HUES48 (cell line): Measurements from ENCODE around the gene RPS15.

Experiments
- H3K27ac ChIP-seq: one replicate; pipeline ENCODE4 v1.7.0; 2013; ENCODE audit warnings: low read depth, low read length, inconsistent platforms
- H3K27me3 ChIP-seq: 2 replicates; pipeline ENCODE4 v1.6.1; 2013; ENCODE audit warnings: mild to moderate bottlenecking, low read length; ENCODE audit not compliant: control insufficient read depth, insufficient read depth
- H3K36me3 ChIP-seq: 2 replicates; pipeline ENCODE4 v1.6.1; 2013; ENCODE audit warnings: low read length; ENCODE audit not compliant: control insufficient read depth, insufficient read depth
- H3K4me1 ChIP-seq: 2 replicates; pipeline ENCODE4 v1.6.1; 2013; ENCODE audit warnings: mild to moderate bottlenecking, low read length; ENCODE audit not compliant: control insufficient read depth, insufficient read depth
- H3K4me3 ChIP-seq: 2 replicates; pipeline ENCODE4 v1.5.1; 2013; ENCODE audit warnings: mild to moderate bottlenecking, low read depth, low read length
- H3K9ac ChIP-seq: 2 replicates; pipeline ENCODE4 v1.6.1; 2013; ENCODE audit warnings: mild to moderate bottlenecking, low read depth, low read length, moderate library complexity
- H3K9me3 ChIP-seq: 2 replicates; pipeline ENCODE4 v1.6.1; 2013; ENCODE audit warnings: low read length; ENCODE audit not compliant: control insufficient read depth, insufficient read depth

RPS15 gene

GRCh38 chr19:1406774-1407527 is 31.2 kb upstream of the RPS15 start:
- peak overlapping the region; percentile 55 for H3K9ac ChIP-seq
- peaks cover 10% of the 10 kb centered on the region; the same call in 1 of the 2 replicates for H3K4me1 ChIP-seq
- H3K9me3 ChIP-seq: no peaks in the 10 kb centered on the region
- H3K27ac ChIP-seq: peak overlapping the region; percentile 75
- peaks cover 16% of the 10 kb centered on the region for H3K36me3 ChIP-seq
- H3K4me3 ChIP-seq: peak overlapping the region; percentile 79
- no peaks in the 10 kb centered on the region for H3K27me3 ChIP-seq

GRCh38 chr19:1407528-1408299 is 30.5 kb upstream of the RPS15 start, which contains the start of gene DAZAP1:
TSS of gene DAZAP1 (plus strand) at chr19:1407586. CDS start at chr19:1407774, 188 bp downstream.
- Histone ChIP-seq H3K4me1 (peaks cover 10% of the 10 kb centered on the region; the same call in 1 of the 2 replicates), H3K9ac (peak within 1 kb of the TSS; percentile 82), H3K9me3 (no peaks in the 10 kb centered on the region), H3K27ac (peak within 1 kb of the TSS; percentile 85), H3K4me3 (peak within 1 kb of the TSS; percentile 92), H3K27me3 (no peaks in the 10 kb centered on the region), H3K36me3 (peaks cover 22% of the 10 kb centered on the region)

- Histone ChIP-seq H3K4me3 (peak overlapping the region; percentile 92), H3K27me3 (no peaks in the 10 kb centered on the region), H3K27ac (peak overlapping the region; percentile 85), H3K9ac (peak overlapping the region; percentile 82), H3K9me3 (no peaks in the 10 kb centered on the region), H3K4me1 (peaks cover 10% of the 10 kb centered on the region; the same call in 1 of the 2 replicates), H3K36me3 (peaks cover 30% of the 10 kb centered on the region)
These were observed 29.6 kb upstream of the RPS15 start for GRCh38 chr19:1408300-1409203.

DNA sequence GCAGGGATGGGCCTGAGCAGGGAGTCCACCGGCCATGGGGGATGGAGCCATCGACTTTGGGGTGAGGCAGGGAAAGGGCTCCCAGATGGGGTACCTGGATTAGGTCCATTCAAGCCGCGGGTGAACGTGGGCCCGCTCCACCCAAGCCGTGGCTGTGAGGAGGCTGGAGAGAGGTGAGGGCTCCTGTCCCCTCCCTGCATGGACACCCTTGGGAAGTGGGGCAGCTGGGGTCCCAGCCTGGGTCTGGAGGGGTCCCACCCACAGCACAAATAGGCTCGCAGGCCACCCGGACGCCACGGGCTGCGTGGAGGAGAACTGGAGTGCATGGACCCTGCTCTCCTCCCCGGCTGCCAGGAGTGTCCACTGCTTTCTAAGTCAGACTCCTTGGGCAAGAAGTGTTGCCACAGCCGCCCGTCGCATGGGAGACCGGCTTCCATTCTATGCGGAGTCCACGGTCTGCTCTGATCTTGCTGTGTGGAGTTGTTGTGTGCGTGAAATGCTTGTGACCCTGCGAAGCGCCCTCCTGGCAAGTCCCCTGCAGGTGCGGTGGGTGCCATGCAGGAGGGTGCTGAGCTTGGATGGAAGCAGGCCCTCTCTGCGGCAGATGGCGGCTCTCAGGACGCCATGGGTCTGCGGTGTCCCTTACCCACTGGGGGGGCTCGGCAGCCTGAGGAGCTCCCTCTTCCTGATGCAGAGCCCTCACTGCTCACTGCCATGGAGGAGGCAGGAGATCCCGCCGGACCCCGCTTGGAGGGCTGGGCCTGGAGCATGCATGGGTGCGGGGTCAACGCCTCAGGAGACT is 28.8 kb upstream of the RPS15 start:
- Histone ChIP-seq H3K9ac (peak overlapping the region; percentile 82), H3K36me3 (peaks cover 32% of the 10 kb centered on the region), H3K27ac (peak overlapping the region; percentile 85), H3K4me1 (peaks cover 10% of the 10 kb centered on the region; the same call in 1 of the 2 replicates), H3K27me3 (no peaks in the 10 kb centered on the region), H3K4me3 (peak overlapping the region; percentile 92), H3K9me3 (no peaks in the 10 kb centered on the region)

DNA sequence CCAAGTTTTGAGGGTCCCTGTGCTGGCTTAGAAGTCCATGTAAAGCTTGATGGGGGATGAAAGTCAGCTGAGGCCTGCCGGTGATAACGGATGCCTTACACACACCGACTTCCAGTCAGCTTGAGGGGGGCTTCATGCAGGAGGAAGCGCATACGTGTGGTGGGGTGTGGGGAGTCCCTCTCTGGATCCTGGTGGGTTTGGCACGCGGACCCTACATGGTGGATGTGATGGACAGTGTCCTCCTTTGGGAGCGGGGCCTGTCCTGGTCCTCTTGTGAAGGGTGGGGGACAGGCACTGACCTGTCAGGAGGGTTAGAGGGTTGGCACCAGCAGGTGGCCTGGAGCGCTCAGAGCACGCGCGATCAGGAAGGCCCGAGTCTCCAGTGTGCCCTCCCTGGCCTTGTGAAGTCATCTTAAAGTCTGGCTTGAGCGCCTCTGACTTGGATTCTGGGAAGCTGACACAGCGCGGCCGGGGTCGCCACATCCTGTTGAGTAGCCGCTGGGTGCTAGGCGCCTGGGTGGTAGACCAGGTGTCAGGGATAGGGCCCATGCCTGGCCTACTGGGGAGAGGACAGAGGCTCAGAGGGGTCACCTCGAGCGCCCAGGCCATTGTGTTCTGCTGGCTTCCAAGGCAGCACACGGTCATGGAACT is 27.9 kb upstream of the RPS15 start:
- Histone ChIP-seq H3K4me3 (peak overlapping the region; percentile 10; the same call in 1 of the 2 replicates), H3K27ac (no peak overlapping the region), H3K4me1 (peaks cover 10% of the 10 kb centered on the region; the same call in 1 of the 2 replicates), H3K9ac (no peak overlapping the region), H3K27me3 (no peaks in the 10 kb centered on the region), H3K36me3 (peaks cover 32% of the 10 kb centered on the region), H3K9me3 (no peaks in the 10 kb centered on the region)

DNA sequence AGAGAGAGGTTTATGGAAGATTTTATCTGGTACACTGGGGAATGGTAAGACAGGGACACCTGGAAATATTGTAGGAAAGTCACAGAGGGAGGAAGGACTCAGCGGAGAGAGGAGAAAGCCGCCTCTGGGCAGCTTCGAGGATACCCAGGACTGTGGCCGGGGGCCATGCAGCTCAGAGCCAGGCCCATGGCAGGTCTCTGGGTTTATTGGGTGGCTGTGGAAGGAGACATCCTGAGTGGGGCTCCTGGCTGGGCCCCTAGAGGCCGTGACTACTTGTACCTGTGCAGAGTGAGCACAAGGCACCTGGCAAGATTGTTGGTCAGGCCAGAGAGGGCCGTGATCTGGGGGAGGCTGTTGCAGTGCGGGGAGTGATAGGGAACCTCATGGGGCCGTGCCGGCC is 27.4 kb upstream of the RPS15 start:
- H3K4me3 ChIP-seq: peak overlapping the region; percentile 10; the same call in 1 of the 2 replicates
- no peak overlapping the region for H3K9ac ChIP-seq
- peaks cover 14% of the 10 kb centered on the region for H3K4me1 ChIP-seq
- H3K9me3 ChIP-seq: no peaks in the 10 kb centered on the region
- H3K27ac ChIP-seq: no peak overlapping the region
- H3K36me3 ChIP-seq: peaks cover 32% of the 10 kb centered on the region
- H3K27me3 ChIP-seq: no peaks in the 10 kb centered on the region

DNA sequence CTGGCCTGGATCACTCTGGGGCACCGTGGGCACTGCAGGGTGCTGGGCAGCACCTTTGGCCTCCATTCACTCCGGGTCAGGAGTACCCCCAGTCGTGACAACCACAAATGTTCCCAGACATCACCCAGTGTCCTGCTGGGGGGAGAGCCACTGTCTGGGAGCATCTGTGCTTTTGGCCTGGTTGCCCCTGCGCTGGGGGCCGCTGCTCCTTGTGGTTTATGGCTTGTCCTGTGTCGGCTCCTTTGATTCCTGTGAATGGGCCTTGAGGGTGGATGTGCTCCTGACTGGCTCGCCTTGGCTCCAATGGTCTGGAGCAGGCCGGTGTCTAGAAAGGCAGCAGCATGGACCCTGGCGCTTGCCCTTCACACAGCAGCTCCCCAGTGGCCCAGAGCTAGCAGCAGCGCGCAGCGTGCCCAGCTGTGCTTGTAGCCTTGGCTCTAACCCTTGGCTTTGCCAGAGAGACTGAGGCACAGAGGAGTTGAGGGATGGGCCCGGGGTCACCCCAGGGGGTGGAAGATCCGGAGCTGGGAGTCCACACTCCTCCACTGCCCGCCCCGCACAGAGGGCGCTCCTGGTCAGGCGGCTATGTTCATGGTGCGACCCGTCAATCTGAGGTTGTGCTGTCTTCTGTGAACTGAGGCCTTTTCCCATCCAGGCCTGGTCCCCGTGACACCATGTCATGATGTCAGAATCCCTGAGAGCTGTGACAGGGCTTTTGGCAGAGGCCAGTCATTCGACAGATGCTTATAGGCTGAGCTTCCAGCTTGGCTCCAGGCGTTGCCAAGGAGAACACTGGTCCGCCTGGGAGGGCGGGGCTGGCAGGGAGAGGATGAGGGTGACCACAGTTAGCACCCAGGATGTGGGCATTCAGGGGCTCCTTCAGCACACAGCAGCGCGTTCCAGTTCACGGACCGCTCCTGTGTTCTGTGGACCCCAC is 26.7 kb upstream of the RPS15 start:
- H3K4me3 ChIP-seq: no peak overlapping the region
- H3K9ac ChIP-seq: no peak overlapping the region
- H3K4me1 ChIP-seq: peaks cover 18% of the 10 kb centered on the region
- H3K36me3 ChIP-seq: peaks cover 36% of the 10 kb centered on the region
- no peak overlapping the region for H3K27ac ChIP-seq
- H3K27me3 ChIP-seq: no peaks in the 10 kb centered on the region
- H3K9me3 ChIP-seq: no peaks in the 10 kb centered on the region

DNA sequence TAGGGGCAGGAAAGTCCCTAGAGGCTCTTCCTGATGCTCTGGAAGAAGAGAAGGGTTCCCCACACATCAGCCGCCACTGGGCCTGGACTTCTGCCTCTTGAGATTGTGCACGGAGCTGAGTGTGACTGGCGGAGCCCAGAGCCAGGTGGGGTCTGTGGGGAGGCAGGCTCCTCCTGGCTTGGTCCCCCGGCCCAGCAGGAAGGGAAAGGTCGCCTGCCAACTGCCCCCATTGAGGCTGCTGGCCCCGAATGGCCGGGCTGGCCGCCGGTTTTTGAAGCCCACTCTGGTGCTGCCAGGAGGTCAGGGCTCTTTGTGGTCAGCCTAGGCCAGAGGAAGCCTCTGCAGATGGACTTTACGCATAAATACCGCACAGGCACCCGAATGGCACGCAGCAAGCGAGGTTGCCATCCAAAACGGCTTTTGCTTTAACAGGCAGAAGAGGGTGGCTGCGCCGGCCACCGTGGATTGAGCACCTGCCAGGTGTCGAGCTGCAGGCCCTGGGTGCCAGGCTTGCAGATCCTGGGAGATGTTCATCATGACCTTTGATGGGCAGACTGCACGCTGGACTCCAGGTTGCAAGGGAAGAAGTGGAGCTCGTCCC is 25.8 kb upstream of the RPS15 start:
- Histone ChIP-seq H3K9ac (no peak overlapping the region), H3K36me3 (peaks cover 43% of the 10 kb centered on the region), H3K27ac (no peak overlapping the region), H3K9me3 (no peaks in the 10 kb centered on the region), H3K4me1 (peaks cover 24% of the 10 kb centered on the region), H3K27me3 (no peaks in the 10 kb centered on the region), H3K4me3 (no peak overlapping the region)
